Natural killer cell (primary cell): ENCODE data around the gene BCAS3. TPM values are rescaled to one million over a fixed set of nuclear protein-coding genes. Genes with fewer than 3 reads are reported as not detected.

Experiments used
- ATAC-seq, 3 donors: fragments of 150-1000 bp in 2 of 3; fragments of 200-7000 bp in 1 of 3; cut with Tn5 transposase; 1 replicate in 1 of 3; 2 replicates in 2 of 3; pipeline ENCODE4 v1.10.0; 2021; ENCODE audit warnings: mild to moderate bottlenecking in 2 of 3, moderate library complexity in 2 of 3
- DNase-seq, 2 donors: peaks; one replicate each; pipeline versions ENCODE4 v3.0.0 to v3.0.0-alpha.2; 2013 to 2021; ENCODE audit warnings: mixed read lengths in 1 of 2
- H3K27ac ChIP-seq: one replicate; pipeline ENCODE4 v1.5.1; 2013; ENCODE audit warnings: mild to moderate bottlenecking, low read length
- H3K27me3 ChIP-seq: one replicate; pipeline ENCODE4 v1.6.1; 2013; ENCODE audit warnings: low read length; ENCODE audit not compliant: control insufficient read depth, insufficient read depth
- H3K36me3 ChIP-seq: one replicate; pipeline ENCODE4 v1.6.1; 2013; ENCODE audit warnings: low read length; ENCODE audit not compliant: control insufficient read depth, insufficient read depth
- H3K4me1 ChIP-seq: one replicate; pipeline ENCODE4 v1.6.1; 2013; ENCODE audit warnings: low read length; ENCODE audit not compliant: control insufficient read depth, insufficient read depth
- H3K4me3 ChIP-seq: one replicate; pipeline ENCODE4 v1.5.1; 2013; ENCODE audit warnings: low read length
- H3K9me3 ChIP-seq: one replicate; pipeline ENCODE4 v1.6.1; 2013; ENCODE audit warnings: low read length; ENCODE audit not compliant: control insufficient read depth, insufficient read depth
- H3K27ac Mint-ChIP-seq, 2 donors: one replicate each; pipeline ENCODE4 v1.8.0; 2022; ENCODE audit warnings: mild to moderate bottlenecking in 2 of 2, mixed read lengths in 2 of 2, moderate library complexity in 1 of 2
- H3K27me3 Mint-ChIP-seq, 2 donors: one replicate each; pipeline ENCODE4 v1.8.0; 2022; ENCODE audit warnings: low read depth in 2 of 2, mixed read lengths in 2 of 2
- H3K36me3 Mint-ChIP-seq: one replicate; pipeline ENCODE4 v1.8.0; 2022; ENCODE audit warnings: mixed read lengths
- H3K4me1 Mint-ChIP-seq, 2 donors: one replicate each; pipeline ENCODE4 v1.8.0; 2022; ENCODE audit warnings: mixed read lengths in 2 of 2
- H3K4me3 Mint-ChIP-seq: one replicate; pipeline ENCODE4 v1.8.0; 2022; ENCODE audit warnings: mild to moderate bottlenecking, moderate library complexity, mixed read lengths
- H3K9me3 Mint-ChIP-seq, 2 donors: one replicate each; pipeline ENCODE4 v1.8.0; 2022; ENCODE audit warnings: mixed read lengths in 2 of 2
- CTCF ChIP-seq: fragments of 200-600 bp; IDR thresholded peaks from one replicate; pipeline ENCODE4 v1.8.0; 2022; ENCODE audit warnings: antibody characterized with exemption
- WGBS: methylation state at CpG from one replicate; pipeline ENCODE4 v1.1.7; 2013; ENCODE audit warnings: missing lambda C conversion rate; ENCODE audit not compliant: insufficient coverage; 5-methylcytosine and 5-hydroxymethylcytosine counted together
- intact Hi-C: fragments of 100-400 bp; cut with micrococcal nuclease; formaldehyde crosslinking; loops from one replicate; pipeline ENCODE4 v1.14.2; 2022
- total RNA-seq, 4 donors: library from RNA; stranded (reverse); fragments of 120-200 nt in 1 of 4; gene quantifications; one replicate each; pipeline versions ENCODE4 v1.2.3 to v1.2.4, GENCODE V29; 2013 to 2022

Gene BCAS3
- 10 to 100 TPM; 60.5 to 87.8 (median 72.0) TPM for total RNA-seq
- 108 TPM for total RNA-seq (2013)

GRCh38 chr17:60677308-60678117 is at the start of gene BCAS3:
Gene BCAS3, plus strand, starts transcription at chr17:60677851.
- TF ChIP-seq CTCF, result no peak
- ATAC-seq (peak; percentile 92 to 98 (median 93)), DNase-seq (peak; percentile 93 to 98)
- WGBS, result under 1% methylated on average over 51 of the region's 51 CpGs
- Histone ChIP-seq H3K4me1 (peaks cover 10% of the 10 kb centered on the region), H3K27ac (peak within 1 kb of the TSS; percentile 83), H3K9me3 (no peaks in the 10 kb centered on the region), H3K4me3 (peak within 1 kb of the TSS; percentile 92), H3K27me3 (no peaks in the 10 kb centered on the region), H3K36me3 (no peaks in the 10 kb centered on the region)
- Mint-ChIP-seq H3K27me3 (no peaks in the 10 kb centered on the region), H3K4me1 (peaks cover 20 to 31% of the 10 kb centered on the region in 2 donors), H3K27ac (peak within 1 kb of the TSS; percentile 97 to 100), H3K36me3 (no peaks in the 10 kb centered on the region), H3K4me3 (peak within 1 kb of the TSS; percentile 96), H3K9me3 (peaks cover 0 to 2% of the 10 kb centered on the region in 2 donors)
- intact Hi-C loops, result loop anchor here (1.0 to 2.0 kb wide), 2 partner anchors 77 to 152 kb away; partner anchors contain the start of gene PPM1D

GRCh38 chr17:60628252-60628889 is 49.3 kb upstream of the BCAS3 start:
- Mint-ChIP-seq H3K27me3 (no peaks in the 10 kb centered on the region), H3K36me3 (no peaks in the 10 kb centered on the region), H3K4me3 (no peak overlapping the region), H3K27ac (no peak overlapping the region), H3K9me3 (no peaks in the 10 kb centered on the region), H3K4me1 (peaks cover 5 to 18% of the 10 kb centered on the region in 2 donors)
- Histone ChIP-seq H3K9me3 (no peaks in the 10 kb centered on the region), H3K4me3 (no peak overlapping the region), H3K27me3 (no peaks in the 10 kb centered on the region), H3K27ac (no peak overlapping the region), H3K36me3 (peaks cover 3% of the 10 kb centered on the region), H3K4me1 (no peaks in the 10 kb centered on the region)
- ATAC-seq, result no peak
- intact Hi-C loops, result no loop called here
- 99% methylated on average over 5 of the region's 6 CpGs for WGBS
- no peak for DNase-seq
- no peak for TF ChIP-seq CTCF

GRCh38 chr17:60629120-60629519 is 48.5 kb upstream of the BCAS3 start:
- H3K27ac Mint-ChIP-seq, result no peak overlapping the region
- peaks cover 3% of the 10 kb centered on the region for H3K36me3 ChIP-seq
- no peak overlapping the region for H3K27ac ChIP-seq
- H3K9me3 ChIP-seq, result no peaks in the 10 kb centered on the region
- no peaks in the 10 kb centered on the region for H3K4me1 ChIP-seq
- intact Hi-C loops, result no loop called here
- TF ChIP-seq CTCF, result no peak
- WGBS, result 95% methylated on average over 2 of the region's 2 CpGs
- no peak overlapping the region for H3K4me3 ChIP-seq
- H3K4me1 Mint-ChIP-seq, result peaks cover 5 to 15% of the 10 kb centered on the region in 2 donors
- no peaks in the 10 kb centered on the region for H3K27me3 Mint-ChIP-seq
- DNase-seq (no peak), ATAC-seq (no peak)
- H3K9me3 Mint-ChIP-seq, result no peaks in the 10 kb centered on the region
- no peaks in the 10 kb centered on the region for H3K36me3 Mint-ChIP-seq
- no peak overlapping the region for H3K4me3 Mint-ChIP-seq
- H3K27me3 ChIP-seq, result no peaks in the 10 kb centered on the region
